Caco-2 (cell line): ENCODE results near the gene WDR44. TPM values are rescaled to one million over a fixed set of nuclear protein-coding genes. Genes with fewer than 3 reads are reported as not detected.

Experiments
- BruUV-seq: library from RNA; stranded (reverse); fragments of 400-500 nt; replicated peaks from 2 replicates; lab custom pipeline; 2021; lab: Mats Ljungman, UMichigan
- CTCF ChIA-PET: fragments of 300-600 bp; sonication (Branson Sonifier 250); formaldehyde crosslinking; loops from one replicate; lab custom pipeline; 2022; ENCODE audit warnings: antibody characterized with exemption; lab: Charles Lee
- POLR2A ChIA-PET: fragments of 300-600 bp; sonication (Branson Sonifier 250); formaldehyde crosslinking; loops from one replicate; lab custom pipeline; 2022; ENCODE audit warnings: antibody characterized with exemption; lab: Charles Lee
- DNase-seq, 2 experiments: peaks; one replicate each; pipeline versions ENCODE4 v3.0.0 to v3.0.0-alpha.2; 2020 to 2022
- H3K27me3 ChIP-seq: replicated peaks from 2 replicates; pipeline ENCODE4 v1.6.0; 2011; ENCODE audit warnings: low read length; ENCODE audit not compliant: control insufficient read depth, insufficient read depth
- H3K36me3 ChIP-seq: 2 replicates; pipeline ENCODE4 v1.5.1; 2011; ENCODE audit warnings: low read length; ENCODE audit not compliant: control insufficient read depth, insufficient read depth
- H3K4me1 ChIP-seq: fragments of 250-450 bp; sonication (Bioruptor Pico); 2 replicates; pipeline ENCODE4 v1.5.1; 2020; ENCODE audit warnings: mild to moderate bottlenecking
- H3K4me3 ChIP-seq: 2 replicates; pipeline ENCODE4 v1.5.1; 2011; ENCODE audit warnings: low read depth, mild to moderate bottlenecking, control low read depth, low read length
- H3K9me3 ChIP-seq: fragments of 250-450 bp; sonication (Bioruptor Pico); 2 replicates; pipeline ENCODE4 v1.5.1; 2020; ENCODE audit warnings: mild to moderate bottlenecking, moderate library complexity
- H3K27ac Mint-ChIP-seq: one replicate; pipeline ENCODE4 v1.8.0; 2022; ENCODE audit warnings: mixed read lengths; ENCODE audit not compliant: unreplicated experiment
- H3K27me3 Mint-ChIP-seq: one replicate; pipeline ENCODE4 v1.8.0; 2022; ENCODE audit warnings: mixed read lengths; ENCODE audit not compliant: insufficient read depth, unreplicated experiment
- H3K36me3 Mint-ChIP-seq: one replicate; pipeline ENCODE4 v1.8.0; 2022; ENCODE audit warnings: mild to moderate bottlenecking, mixed read lengths; ENCODE audit not compliant: insufficient read depth, unreplicated experiment
- H3K4me1 Mint-ChIP-seq: one replicate; pipeline ENCODE4 v1.8.0; 2022; ENCODE audit warnings: low read depth, mixed read lengths; ENCODE audit not compliant: unreplicated experiment
- H3K4me3 Mint-ChIP-seq: one replicate; pipeline ENCODE4 v1.8.0; 2022; ENCODE audit warnings: mild to moderate bottlenecking, moderate library complexity, mixed read lengths; ENCODE audit not compliant: unreplicated experiment
- H3K9me3 Mint-ChIP-seq: one replicate; pipeline ENCODE4 v1.8.0; 2022; ENCODE audit warnings: mixed read lengths; ENCODE audit not compliant: unreplicated experiment
- CTCF ChIP-seq, 2 experiments: fragments of 200-600 bp in 1 of 2; IDR thresholded peaks; 1 replicate in 1 of 2; 2 replicates in 1 of 2; pipeline versions ENCODE4 v1.5.1 to v1.8.0; 2011 to 2022; ENCODE audit warnings: antibody characterized with exemption in 1 of 2, control low read depth in 1 of 2, inconsistent platforms in 1 of 2, low read depth in 1 of 2, low read length in 1 of 2, mild to moderate bottlenecking in 1 of 2, moderate library complexity in 1 of 2; ENCODE audit not compliant: insufficient read depth in 1 of 2, severe bottlenecking in 1 of 2, unreplicated experiment in 1 of 2
- intact Hi-C: fragments of 100-400 bp; cut with micrococcal nuclease; formaldehyde crosslinking; loops from one replicate; pipeline ENCODE4 v1.10.0; 2022; ENCODE audit not compliant: unreplicated experiment
- total RNA-seq: library from RNA; stranded (reverse); gene quantifications from 2 replicates; pipeline ENCODE4 v1.2.3, GENCODE V29; 2022

Gene WDR44
- total RNA-seq, 1 experiment from 2014 or later, result 9.9 TPM

GRCh38 chrX:118392716-118393115 lies 46.8 kb downstream of the WDR44 start:
- H3K4me3 ChIP-seq, result no peak overlapping the region
- H3K4me1 Mint-ChIP-seq, result no peaks in the 10 kb centered on the region
- no peaks in the 10 kb centered on the region for H3K9me3 ChIP-seq
- H3K9me3 Mint-ChIP-seq, result no peaks in the 10 kb centered on the region
- H3K36me3 ChIP-seq, result no peaks in the 10 kb centered on the region
- ChIA-PET CTCF (no interaction called here), POLR2A (no interaction called here)
- no peak for TF ChIP-seq CTCF (IDR thresholded peaks at IDR 0.05; ENCODE audit: insufficient read depth in 1 of 2, low read depth in 1 of 2, low read length in 1 of 2, severe bottlenecking in 1 of 2, unreplicated experiment in 1 of 2)
- no peak overlapping the region for H3K4me3 Mint-ChIP-seq
- H3K27me3 Mint-ChIP-seq, result no peaks in the 10 kb centered on the region
- no peaks in the 10 kb centered on the region for H3K36me3 Mint-ChIP-seq
- DNase-seq, result no peak
- no TSS peak for BruUV-seq
- no peak overlapping the region for H3K27ac Mint-ChIP-seq
- no peaks in the 10 kb centered on the region for H3K4me1 ChIP-seq
- H3K27me3 ChIP-seq, result no peaks in the 10 kb centered on the region
- intact Hi-C loops, result no loop called here

DNA sequence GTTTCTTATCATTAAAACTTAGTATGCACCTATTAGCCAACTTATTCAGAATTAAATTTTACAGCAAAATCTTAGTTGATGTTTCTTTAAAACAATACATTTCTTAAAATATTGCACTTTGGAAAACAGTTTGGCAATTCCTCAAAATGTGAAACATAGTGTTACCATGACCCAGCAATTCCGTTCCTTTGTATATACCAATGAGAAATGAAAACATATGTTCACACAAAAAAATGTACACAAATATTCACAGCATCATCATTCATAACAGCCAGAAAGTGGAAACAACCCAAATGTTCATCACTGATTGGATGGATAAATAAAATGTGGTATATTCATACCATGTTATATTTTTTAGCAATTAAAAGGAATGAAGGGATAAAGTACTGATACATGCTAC lies 50.2 kb downstream of the WDR44 start:
- Mint-ChIP-seq H3K27ac (no peak overlapping the region), H3K4me3 (no peak overlapping the region), H3K27me3 (no peaks in the 10 kb centered on the region), H3K9me3 (no peaks in the 10 kb centered on the region), H3K36me3 (no peaks in the 10 kb centered on the region), H3K4me1 (no peaks in the 10 kb centered on the region)
- no TSS peak for BruUV-seq
- Histone ChIP-seq H3K4me3 (no peak overlapping the region), H3K9me3 (no peaks in the 10 kb centered on the region), H3K4me1 (no peaks in the 10 kb centered on the region), H3K27me3 (no peaks in the 10 kb centered on the region), H3K36me3 (no peaks in the 10 kb centered on the region)
- ChIA-PET CTCF (no interaction called here), POLR2A (no interaction called here)
- TF ChIP-seq CTCF (IDR thresholded peaks at IDR 0.05; ENCODE audit: insufficient read depth in 1 of 2, low read depth in 1 of 2, low read length in 1 of 2, severe bottlenecking in 1 of 2, unreplicated experiment in 1 of 2), result no peak
- no peak for DNase-seq
- intact Hi-C loops, result no loop called here

DNA sequence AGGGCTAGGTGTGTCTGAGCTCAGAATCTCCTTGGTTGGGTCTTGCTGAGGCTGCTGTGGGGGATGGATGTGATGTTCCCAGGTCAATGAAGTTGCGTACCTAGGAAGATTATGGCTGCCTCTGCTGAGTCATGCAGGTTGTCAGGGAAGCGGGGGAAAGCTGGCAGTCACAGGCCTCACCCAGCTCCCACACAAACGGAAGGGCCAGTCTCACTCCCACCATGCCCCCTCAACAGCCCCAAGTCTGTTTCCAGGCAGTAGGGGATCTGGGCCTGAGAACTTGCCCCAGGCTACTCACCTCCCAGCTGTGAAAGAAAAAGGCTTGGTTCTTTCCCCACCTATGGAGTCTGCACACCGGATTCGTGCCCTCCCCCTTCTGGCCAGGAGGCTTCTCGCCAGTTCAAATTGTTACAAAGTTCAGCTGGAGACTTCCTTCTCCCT lies 72.9 kb downstream of the WDR44 start:
- Mint-ChIP-seq H3K4me1 (peaks cover 6% of the 10 kb centered on the region), H3K4me3 (no peak overlapping the region), H3K27me3 (no peaks in the 10 kb centered on the region), H3K27ac (no peak overlapping the region), H3K9me3 (no peaks in the 10 kb centered on the region), H3K36me3 (peaks cover 6% of the 10 kb centered on the region)
- H3K4me1 ChIP-seq, result no peaks in the 10 kb centered on the region
- no TSS peak for BruUV-seq
- DNase-seq, result peak; percentile 1 to 26
- H3K4me3 ChIP-seq, result no peak overlapping the region
- no peaks in the 10 kb centered on the region for H3K9me3 ChIP-seq
- POLR2A ChIA-PET, result no interaction called here
- H3K27me3 ChIP-seq, result no peaks in the 10 kb centered on the region
- H3K36me3 ChIP-seq, result no peaks in the 10 kb centered on the region
- intact Hi-C loops, result no loop called here
- CTCF ChIA-PET, result no interaction called here
- no peak for TF ChIP-seq CTCF (IDR thresholded peaks at IDR 0.05; ENCODE audit: insufficient read depth in 1 of 2, low read depth in 1 of 2, low read length in 1 of 2, severe bottlenecking in 1 of 2, unreplicated experiment in 1 of 2)
